KMS-11 (cell line): Measurements from ENCODE around the gene TRIM31.

Experiments used
- H2AFZ ChIP-seq: fragments of 200-600 bp; sonication (generic); 2 replicates; pipeline ENCODE4 v1.6.1; 2016; ENCODE audit warnings: antibody characterized with exemption, mixed run types, low read depth
- H3K27ac ChIP-seq: fragments of 200-600 bp; sonication (generic); 2 replicates; pipeline ENCODE4 v1.6.1; 2016; ENCODE audit warnings: mild to moderate bottlenecking, mixed run types
- H3K27me3 ChIP-seq: fragments of 200-600 bp; sonication (generic); 2 replicates; pipeline ENCODE4 v1.6.1; 2017; ENCODE audit warnings: mild to moderate bottlenecking, low read depth, mixed run types, moderate library complexity; ENCODE audit not compliant: insufficient read depth
- H3K36me3 ChIP-seq: fragments of 200-600 bp; sonication (generic); 2 replicates; pipeline ENCODE4 v1.6.1; 2017; ENCODE audit warnings: mild to moderate bottlenecking, mixed run types; ENCODE audit not compliant: insufficient read depth
- H3K4me1 ChIP-seq: fragments of 200-600 bp; sonication (generic); 2 replicates; pipeline ENCODE4 v1.6.1; 2016; ENCODE audit warnings: mild to moderate bottlenecking, low read depth, mixed run types; ENCODE audit not compliant: poor library complexity, severe bottlenecking
- H3K4me2 ChIP-seq: fragments of 200-600 bp; sonication (generic); 2 replicates; pipeline ENCODE4 v1.7.0; 2016; ENCODE audit warnings: mild to moderate bottlenecking, mixed run types
- H3K4me3 ChIP-seq: fragments of 200-600 bp; sonication (generic); IDR thresholded peaks from 2 replicates; pipeline ENCODE4 v1.6.1; 2017; ENCODE audit warnings: low read depth, low read length, mixed read lengths; ENCODE audit not compliant: insufficient read depth
- H3K79me2 ChIP-seq: fragments of 200-600 bp; sonication (generic); 2 replicates; pipeline ENCODE4 v1.6.1; 2016; ENCODE audit warnings: low read depth, mixed run types; ENCODE audit not compliant: insufficient read depth
- H3K9ac ChIP-seq: fragments of 200-600 bp; sonication (generic); 2 replicates; pipeline ENCODE4 v1.6.1; 2016; ENCODE audit warnings: mild to moderate bottlenecking, mixed run types
- H4K20me1 ChIP-seq: fragments of 200-600 bp; sonication (generic); 2 replicates; pipeline ENCODE4 v1.6.1; 2016; ENCODE audit warnings: mild to moderate bottlenecking, mixed run types; ENCODE audit not compliant: insufficient read depth
- CTCF ChIP-seq: fragments of 200-600 bp; sonication (generic); conservative IDR thresholded peaks from 2 replicates; pipeline ENCODE4 v1.6.1; 2017; ENCODE audit warnings: low read depth, mild to moderate bottlenecking, antibody characterized with exemption, low read length, moderate library complexity, mixed read lengths

TRIM31 gene

GRCh38 chr6:30101444-30102413 is 11.2 kb downstream of the TRIM31 start:
- Histone ChIP-seq H3K9ac (peak overlapping the region; percentile 45; the same call in 1 of the 2 replicates), H4K20me1 (no peaks in the 10 kb centered on the region), H3K36me3 (no peaks in the 10 kb centered on the region), H3K27me3 (peaks cover 25% of the 10 kb centered on the region; the same call in 1 of the 2 replicates), H3K79me2 (no peaks in the 10 kb centered on the region), H3K27ac (no peak overlapping the region), H3K4me1 (peaks cover 37% of the 10 kb centered on the region), H2AFZ (peak overlapping the region; percentile 84), H3K4me3 (no peak overlapping the region), H3K4me2 (peak overlapping the region; percentile 85)
- TF ChIP-seq CTCF = no peak

- Histone ChIP-seq H3K4me3 (no peak overlapping the region), H2AFZ (peak overlapping the region; percentile 84), H3K36me3 (no peaks in the 10 kb centered on the region), H3K27me3 (peaks cover 25% of the 10 kb centered on the region; the same call in 1 of the 2 replicates), H3K4me2 (peak overlapping the region; percentile 85), H3K27ac (no peak overlapping the region), H3K9ac (peak overlapping the region; percentile 45; the same call in 1 of the 2 replicates), H3K4me1 (peaks cover 37% of the 10 kb centered on the region), H3K79me2 (no peaks in the 10 kb centered on the region), H4K20me1 (no peaks in the 10 kb centered on the region)
- TF ChIP-seq CTCF = no peak
Measured at GRCh38 chr6:30100585-30101443, 12.1 kb downstream of the TRIM31 start.

GRCh38 chr6:30100154-30100553 is 12.7 kb downstream of the TRIM31 start:
- TF ChIP-seq CTCF = no peak
- H3K36me3 ChIP-seq = no peaks in the 10 kb centered on the region
- H3K79me2 ChIP-seq = no peaks in the 10 kb centered on the region
- no peaks in the 10 kb centered on the region for H4K20me1 ChIP-seq
- H3K4me1 ChIP-seq = peaks cover 37% of the 10 kb centered on the region
- no peak overlapping the region for H3K9ac ChIP-seq
- H3K4me2 ChIP-seq = peak overlapping the region; percentile 85
- no peak overlapping the region for H3K27ac ChIP-seq
- H3K4me3 ChIP-seq = no peak overlapping the region
- H3K27me3 ChIP-seq = peaks cover 25% of the 10 kb centered on the region; the same call in 1 of the 2 replicates
- peak overlapping the region; percentile 84; the same call in 1 of the 2 replicates for H2AFZ ChIP-seq
